Mucosa of descending colon (tissue), 3 donors: Measurements from ENCODE around the gene ULK1. TPM values are rescaled to one million over a fixed set of nuclear protein-coding genes. Genes with fewer than 3 reads are reported as not detected.
"Not testable (repeated sequence)": the region's sequence is repeated elsewhere in the genome, so short reads cannot be mapped to it uniquely, and the experiment has no call there.

Source experiments
- ATAC-seq: fragments of 200-7000 bp; cut with Tn5 transposase; one replicate; pipeline ENCODE4 v1.9.1; 2020; ENCODE audit warnings: mild to moderate bottlenecking, moderate library complexity
- DNase-seq, 3 donors: peaks; one replicate each; pipeline ENCODE4 v3.0.0-alpha.2; 2020
- H3K36me3 ChIP-seq: fragments of 200-600 bp; one replicate; pipeline ENCODE4 v1.8.0; 2021; ENCODE audit warnings: low read depth, mild to moderate bottlenecking
- H3K4me1 ChIP-seq: fragments of 200-600 bp; one replicate; pipeline ENCODE4 v1.8.0; 2021; ENCODE audit warnings: low read depth, mild to moderate bottlenecking
- H3K4me3 ChIP-seq: fragments of 200-600 bp; one replicate; pipeline ENCODE4 v1.8.0; 2021; ENCODE audit warnings: mild to moderate bottlenecking
- H3K9me3 ChIP-seq: fragments of 200-600 bp; one replicate; pipeline ENCODE4 v1.8.0; 2021; ENCODE audit warnings: mild to moderate bottlenecking
- intact Hi-C, 2 donors: fragments of 100-400 bp; cut with DNase I in 1 of 2; cut with micrococcal nuclease in 1 of 2; formaldehyde crosslinking; loops; one replicate each; pipeline versions ENCODE4 v1.11.0 to v1.11.1; 2022; cut with DNase I, micrococcal nuclease
- total RNA-seq, 3 donors: library from RNA; stranded (reverse); fragmentation: NEBNext Ultra II Directional in 2 of 3; extraction: Animal tissue kit (Norgen Biotek cat#: 25700) in 2 of 3; gene quantifications; one replicate each; pipeline versions ENCODE4 v1.2.1 to v1.2.4, GENCODE V29; 2021 to 2023
- TF ChIP-seq, protein P1 (sequence below): fragments of 200-600 bp; IDR thresholded peaks from one replicate; pipeline ENCODE4 v1.8.0; 2022; ENCODE audit warnings: antibody characterized with exemption, mild to moderate bottlenecking
- donor health status: DM: no; HTN: no; CAD: no; lungs with moderate emphysema.
- donor health status: DM: no; HTN: no; CAD: no.
- donor health status: DM: no; HTN: yes; CAD: no.

ULK1 gene
- total RNA-seq, 3 donors from 2014 or later = 20.0 to 60.4 (median 28.3) TPM

DNA sequence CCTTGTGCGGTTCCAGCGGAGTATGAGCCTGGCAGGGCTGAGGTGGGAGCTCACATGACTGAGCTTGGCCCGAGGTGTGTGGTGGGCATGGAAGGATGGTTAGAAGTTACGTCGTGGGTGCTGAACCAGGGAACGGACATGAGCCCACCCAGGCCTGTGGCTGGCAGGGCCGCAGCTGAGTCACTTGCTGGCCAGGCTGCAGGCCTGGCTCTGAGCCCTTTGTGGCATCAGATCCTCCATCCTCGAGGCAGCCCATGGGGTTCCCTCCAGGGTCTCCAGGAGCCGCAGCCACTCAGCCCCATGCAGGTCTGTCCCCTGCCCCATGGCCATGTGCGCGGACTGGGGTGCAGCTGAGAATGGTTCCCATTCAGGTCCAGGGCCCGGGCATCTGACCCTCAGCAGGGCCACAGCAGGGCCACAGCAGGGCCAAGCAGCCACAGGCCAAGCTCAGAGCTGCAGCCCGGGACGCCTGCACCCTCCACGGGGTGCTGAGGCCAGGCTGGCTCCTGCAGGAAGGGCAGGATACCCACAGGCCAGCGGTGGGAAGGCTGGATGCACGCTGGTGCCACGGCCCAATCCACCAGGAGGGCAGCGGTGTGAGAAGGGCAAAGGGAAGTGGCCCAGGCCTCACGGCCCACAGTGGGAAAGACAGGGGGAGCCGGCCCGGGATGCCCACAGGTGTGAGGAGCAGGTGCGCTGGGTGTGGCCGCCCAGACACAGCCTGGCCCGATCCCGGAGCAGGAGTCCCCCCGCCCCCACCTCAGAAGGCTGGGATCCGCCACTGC lies 26.3 kb upstream of the ULK1 start:
- Histone ChIP-seq H3K4me3 (no peak overlapping the region), H3K4me1 (no peaks in the 10 kb centered on the region), H3K36me3 (no peaks in the 10 kb centered on the region), H3K9me3 (no peaks in the 10 kb centered on the region)
- no peak for DNase-seq
- ATAC-seq = no peak
- TF ChIP-seq, protein P1, sequence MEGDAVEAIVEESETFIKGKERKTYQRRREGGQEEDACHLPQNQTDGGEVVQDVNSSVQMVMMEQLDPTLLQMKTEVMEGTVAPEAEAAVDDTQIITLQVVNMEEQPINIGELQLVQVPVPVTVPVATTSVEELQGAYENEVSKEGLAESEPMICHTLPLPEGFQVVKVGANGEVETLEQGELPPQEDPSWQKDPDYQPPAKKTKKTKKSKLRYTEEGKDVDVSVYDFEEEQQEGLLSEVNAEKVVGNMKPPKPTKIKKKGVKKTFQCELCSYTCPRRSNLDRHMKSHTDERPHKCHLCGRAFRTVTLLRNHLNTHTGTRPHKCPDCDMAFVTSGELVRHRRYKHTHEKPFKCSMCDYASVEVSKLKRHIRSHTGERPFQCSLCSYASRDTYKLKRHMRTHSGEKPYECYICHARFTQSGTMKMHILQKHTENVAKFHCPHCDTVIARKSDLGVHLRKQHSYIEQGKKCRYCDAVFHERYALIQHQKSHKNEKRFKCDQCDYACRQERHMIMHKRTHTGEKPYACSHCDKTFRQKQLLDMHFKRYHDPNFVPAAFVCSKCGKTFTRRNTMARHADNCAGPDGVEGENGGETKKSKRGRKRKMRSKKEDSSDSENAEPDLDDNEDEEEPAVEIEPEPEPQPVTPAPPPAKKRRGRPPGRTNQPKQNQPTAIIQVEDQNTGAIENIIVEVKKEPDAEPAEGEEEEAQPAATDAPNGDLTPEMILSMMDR = no peak
- intact Hi-C loops = no loop called here

DNA sequence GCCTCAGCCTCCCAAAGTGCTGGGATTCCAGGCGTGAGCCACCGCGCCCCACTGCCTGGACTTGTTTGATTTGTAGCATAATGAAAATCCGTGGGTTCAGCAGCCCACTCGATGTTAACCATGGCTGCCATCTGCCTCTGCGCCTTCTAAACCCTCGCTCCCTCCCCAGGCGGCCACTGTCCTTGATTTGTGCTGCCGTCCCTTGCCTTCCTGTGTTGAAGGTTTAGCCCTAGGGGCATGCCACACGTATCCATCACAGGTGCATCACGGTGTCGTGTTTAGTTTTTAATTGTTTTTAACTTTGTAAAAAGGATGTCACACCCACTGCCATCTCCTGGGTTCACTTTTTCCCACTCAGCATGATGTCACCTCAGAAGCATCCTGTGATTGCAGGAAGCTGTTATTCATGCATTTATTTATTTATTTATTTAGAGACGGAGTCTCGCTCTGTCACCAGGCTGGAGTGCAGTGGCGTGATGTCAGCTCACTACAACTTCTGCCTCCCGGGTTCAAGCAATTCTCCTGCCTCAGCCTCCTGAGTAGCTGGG lies 24.5 kb upstream of the ULK1 start:
- intact Hi-C loops = no loop called here
- DNase-seq = no peak
- no peaks in the 10 kb centered on the region for H3K9me3 ChIP-seq
- no peak for ATAC-seq
- no peak overlapping the region for H3K4me3 ChIP-seq
- no peaks in the 10 kb centered on the region for H3K36me3 ChIP-seq
- H3K4me1 ChIP-seq = no peaks in the 10 kb centered on the region
- TF ChIP-seq, protein P1 = no peak

DNA sequence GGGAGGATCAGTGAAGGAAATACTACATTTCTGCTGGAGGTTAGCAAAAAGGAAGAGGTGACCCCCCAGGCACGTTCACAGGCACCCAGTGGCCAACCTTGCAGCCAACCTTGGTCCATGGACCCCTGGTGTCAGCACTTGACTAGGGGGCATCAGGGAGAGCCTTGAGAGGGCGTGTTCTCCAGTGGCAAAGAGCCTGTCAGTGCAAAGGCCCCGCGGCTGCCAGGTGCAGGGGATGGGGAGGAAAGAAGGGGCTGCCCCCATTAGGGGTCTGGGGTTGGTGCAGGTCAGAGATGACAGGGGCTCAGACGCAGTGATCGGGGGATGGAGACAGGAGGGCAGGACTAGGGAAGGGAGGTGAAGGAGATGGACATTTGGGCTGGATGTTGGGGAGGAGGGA lies 22.7 kb upstream of the ULK1 start:
- Histone ChIP-seq H3K4me1 (no peaks in the 10 kb centered on the region), H3K9me3 (no peaks in the 10 kb centered on the region), H3K36me3 (no peaks in the 10 kb centered on the region), H3K4me3 (no peak overlapping the region)
- ATAC-seq = no peak
- TF ChIP-seq, protein P1 = no peak
- intact Hi-C loops = no loop called here
- no peak for DNase-seq

DNA sequence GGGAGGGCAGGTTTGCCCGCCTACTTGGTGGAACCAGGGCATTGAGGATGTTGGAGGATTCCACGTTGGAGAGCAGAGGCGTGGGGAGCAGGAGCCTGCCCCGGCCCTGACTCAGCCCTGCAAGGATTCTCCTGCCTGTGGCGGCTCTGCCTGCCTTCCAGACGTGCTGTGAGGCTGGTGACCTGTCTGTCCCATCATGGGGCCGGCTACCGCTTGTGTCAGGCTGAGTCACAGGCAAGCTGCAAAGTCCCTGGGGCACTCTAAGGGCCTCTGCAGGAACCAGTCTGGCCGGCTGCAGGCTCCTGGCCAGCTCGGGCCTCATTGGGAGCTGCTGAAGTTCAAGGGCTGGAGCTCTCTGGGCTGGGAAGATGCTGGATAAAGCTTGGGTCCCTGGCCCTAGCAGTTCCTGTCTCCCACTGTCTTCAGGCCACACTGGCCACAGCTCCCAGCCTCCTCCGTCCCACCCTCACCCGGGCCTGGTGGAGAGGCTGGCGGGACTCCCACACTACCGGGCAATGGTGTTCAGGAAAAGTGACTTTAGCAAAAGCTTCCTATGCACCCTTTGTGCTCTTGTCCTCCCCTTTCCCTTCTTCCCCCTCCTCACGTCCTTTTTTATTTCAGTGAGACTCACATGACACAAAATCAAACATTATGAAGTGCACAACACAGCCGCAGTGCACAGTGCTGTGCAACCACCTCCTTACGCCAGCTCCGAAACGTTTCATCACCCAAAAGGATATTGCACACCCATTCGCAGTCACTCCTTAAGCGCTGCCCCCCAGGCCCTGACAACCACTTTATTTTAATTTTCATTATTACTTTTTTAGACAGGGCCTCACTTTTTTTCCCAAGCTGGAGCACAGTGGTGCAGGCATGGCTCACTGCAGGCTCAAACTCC lies 22.0 kb upstream of the ULK1 start:
- ATAC-seq = no peak
- intact Hi-C loops = no loop called here
- no peak overlapping the region for H3K4me3 ChIP-seq
- TF ChIP-seq, protein P1 = no peak
- H3K9me3 ChIP-seq = no peaks in the 10 kb centered on the region
- DNase-seq = no peak
- H3K4me1 ChIP-seq = no peaks in the 10 kb centered on the region
- H3K36me3 ChIP-seq = no peaks in the 10 kb centered on the region

DNA sequence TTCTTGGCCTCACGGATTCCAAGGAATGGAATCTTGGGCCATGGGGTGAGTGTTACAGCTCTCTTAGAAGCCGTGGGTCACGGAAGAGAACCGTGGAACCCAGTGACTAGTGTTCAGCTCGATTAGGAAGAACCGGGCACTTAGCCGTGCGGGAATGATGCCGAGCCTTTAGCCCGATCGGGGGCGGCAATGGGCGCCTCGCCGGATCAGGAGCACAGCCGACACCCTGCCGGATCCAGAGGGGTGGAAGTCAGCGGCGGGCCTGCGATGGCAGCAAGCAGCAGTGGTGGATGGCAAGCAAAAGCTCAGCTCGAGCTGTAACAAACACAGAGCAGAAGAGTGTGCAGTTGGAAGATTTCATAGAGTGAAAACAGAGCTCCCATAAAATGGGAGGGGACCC lies 21.1 kb upstream of the ULK1 start:
- H3K4me3 ChIP-seq = no peak overlapping the region
- TF ChIP-seq, protein P1 = no peak
- no peak for ATAC-seq
- no peak for DNase-seq
- intact Hi-C loops = no loop called here
- no peaks in the 10 kb centered on the region for H3K9me3 ChIP-seq
- H3K4me1 ChIP-seq = no peaks in the 10 kb centered on the region
- no peaks in the 10 kb centered on the region for H3K36me3 ChIP-seq

DNA sequence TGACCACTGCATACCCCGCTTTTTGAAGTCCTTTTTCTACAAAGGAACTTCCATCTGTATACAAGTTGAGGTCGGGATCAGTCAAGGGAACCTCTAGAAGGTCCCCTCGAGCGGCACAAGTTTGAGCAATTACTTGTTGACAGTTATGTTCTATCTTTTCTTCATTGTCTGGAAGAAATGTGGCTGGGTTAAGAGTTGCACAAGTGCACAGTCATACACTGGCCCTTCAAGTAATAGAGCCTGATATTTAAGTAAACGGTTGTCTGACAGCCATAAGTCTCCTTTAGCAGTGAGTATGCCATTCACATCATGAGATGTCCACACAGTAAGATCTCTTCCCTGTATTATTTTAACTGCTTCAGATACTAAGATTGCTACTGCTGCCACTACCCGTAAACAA lies 19.4 kb upstream of the ULK1 start:
- ATAC-seq, H3K4me1 ChIP-seq, DNase-seq, H3K36me3 ChIP-seq, H3K9me3 ChIP-seq, intact Hi-C loops, H3K4me3 ChIP-seq: not testable (repeated sequence)

DNA sequence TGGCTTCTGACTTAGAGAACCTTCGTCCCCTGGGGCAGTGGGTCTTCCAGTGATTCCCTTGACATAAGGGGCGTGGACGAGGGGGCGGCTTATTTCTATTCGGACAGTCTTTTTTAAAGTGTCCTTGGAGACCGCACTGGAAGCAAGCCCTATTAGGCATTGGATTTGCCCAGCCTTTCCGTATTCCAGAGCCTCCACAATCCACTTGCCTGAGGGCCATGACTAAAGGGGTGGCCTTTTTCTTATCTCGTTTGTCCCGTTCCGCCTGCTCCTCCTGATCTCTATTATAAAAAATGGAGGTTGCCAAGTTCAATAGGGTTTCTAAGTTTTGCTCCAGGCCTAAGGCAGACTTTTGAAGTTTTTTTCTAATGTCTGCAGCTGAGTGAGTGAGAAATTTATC lies 17.2 kb upstream of the ULK1 start:
- H3K4me1 ChIP-seq, H3K36me3 ChIP-seq, intact Hi-C loops, H3K9me3 ChIP-seq, ATAC-seq, H3K4me3 ChIP-seq, DNase-seq: not testable (repeated sequence)

DNA sequence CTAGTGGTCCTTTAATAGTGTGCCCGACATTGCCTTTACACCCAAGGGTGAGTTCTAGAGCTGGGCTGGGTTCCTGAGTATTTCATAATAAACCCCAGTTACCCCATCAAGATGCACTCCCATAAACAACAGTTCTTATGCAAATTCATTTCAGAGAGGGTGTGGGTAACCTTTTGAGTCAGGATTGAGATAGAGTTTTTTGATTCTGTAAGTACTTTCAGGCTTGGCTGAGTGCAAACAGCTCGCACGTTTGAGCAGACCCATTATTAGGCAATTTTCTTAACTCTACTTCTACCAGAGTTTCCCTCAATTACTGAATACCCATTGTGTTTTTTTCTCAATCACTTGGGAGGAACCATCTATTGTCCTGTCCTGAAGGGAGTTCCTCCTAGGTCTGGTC lies 16.0 kb upstream of the ULK1 start:
- H3K36me3 ChIP-seq, intact Hi-C loops, DNase-seq, H3K9me3 ChIP-seq, H3K4me3 ChIP-seq, H3K4me1 ChIP-seq, ATAC-seq: not testable (repeated sequence)
